NCI-H524 treated with DMSO at 0.1 percent for 48 hours (cell line): ENCODE data around the gene ENPP1.
"Not testable (repeated sequence)": the region's sequence is repeated elsewhere in the genome, so short reads cannot be mapped to it uniquely, and the experiment has no call there.

Experiments used
- DNase-seq: peaks from one replicate; lab custom pipeline; 2025; lab: John Stamatoyannopoulos, UW

Gene ENPP1

GRCh38 chr6:131831392-131831791, 23.6 kb downstream of the ENPP1 start:
- DNase-seq: peak; percentile 33

- no peak for DNase-seq
Observed at GRCh38 chr6:131831886-131832285, 24.1 kb downstream of the ENPP1 start.

DNA sequence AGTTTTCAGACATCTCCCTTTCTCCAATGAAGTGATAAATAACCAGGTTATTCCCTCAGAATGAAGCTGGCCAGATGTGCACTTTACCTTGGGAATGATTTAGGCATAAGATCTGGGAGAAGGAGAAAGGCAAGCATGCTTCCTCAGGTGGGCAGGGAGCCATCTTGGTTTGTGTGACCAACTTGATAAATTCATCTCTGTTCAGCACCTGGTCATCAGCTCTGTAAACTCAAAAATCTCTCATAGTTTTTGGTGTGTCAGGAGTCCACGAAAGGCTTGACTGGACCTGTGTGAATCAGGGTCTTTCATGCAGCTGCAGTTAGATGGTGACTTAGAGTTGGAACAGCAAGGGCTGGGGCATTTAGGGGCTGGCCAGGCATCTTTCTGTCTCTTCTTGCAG, 24.5 kb downstream of the ENPP1 start:
- no peak for DNase-seq

GRCh38 chr6:131838051-131838450, 30.2 kb downstream of the ENPP1 start:
- no peak for DNase-seq

GRCh38 chr6:131839388-131839787, 31.6 kb downstream of the ENPP1 start:
- DNase-seq: no peak

DNA sequence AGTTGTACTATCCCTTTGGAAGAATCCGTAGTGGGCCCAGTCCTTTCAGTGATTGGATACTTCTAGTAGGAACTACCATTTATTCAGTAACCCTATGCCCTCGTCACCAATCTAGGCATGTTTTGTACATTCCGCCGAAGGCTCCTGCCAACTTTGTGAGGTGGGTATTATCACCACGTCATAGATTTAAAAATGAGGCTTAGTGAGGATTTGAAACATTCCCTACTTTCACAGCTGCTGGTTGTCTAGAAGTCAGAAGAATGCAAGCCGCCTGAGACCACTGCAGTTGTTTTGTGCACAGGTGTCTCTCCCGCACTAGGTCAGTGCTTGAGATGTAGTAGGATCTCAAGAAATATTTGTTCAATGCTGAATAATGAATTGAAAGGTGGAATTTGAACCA, 32.6 kb downstream of the ENPP1 start:
- no peak for DNase-seq

- no peak for DNase-seq
Observed at GRCh38 chr6:131840936-131841583, 33.2 kb downstream of the ENPP1 start.

- DNase-seq: no peak
Observed at GRCh38 chr6:131843768-131844167, 35.9 kb downstream of the ENPP1 start.

DNA sequence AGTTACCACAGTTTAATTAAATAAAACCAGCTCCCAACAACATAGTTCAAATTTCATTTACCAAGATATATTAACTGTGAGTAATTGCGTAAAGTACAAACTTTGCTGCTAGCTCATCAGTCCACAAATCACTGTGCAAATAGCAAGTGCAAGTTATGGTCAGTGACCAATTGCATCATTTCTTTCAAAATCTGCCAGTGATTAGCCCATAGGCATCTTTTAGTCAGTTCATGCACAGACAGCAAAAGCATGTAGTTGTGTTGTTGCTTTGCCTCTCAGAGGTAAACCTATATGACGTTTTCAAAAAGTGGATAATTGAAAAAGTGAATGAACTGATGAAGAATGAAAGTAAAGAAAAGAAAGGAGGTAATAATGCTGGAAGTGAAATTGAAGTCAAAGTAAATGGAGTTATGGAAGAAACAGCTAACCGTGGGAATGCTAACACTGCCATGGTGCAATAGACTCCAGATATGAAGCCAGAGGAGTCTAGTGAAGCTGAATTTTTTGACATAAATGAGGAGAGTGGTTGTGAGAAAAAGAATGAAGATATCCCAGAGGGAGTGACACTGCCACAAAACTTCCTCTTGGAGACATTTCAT, 36.5 kb downstream of the ENPP1 start:
- no peak for DNase-seq

DNA sequence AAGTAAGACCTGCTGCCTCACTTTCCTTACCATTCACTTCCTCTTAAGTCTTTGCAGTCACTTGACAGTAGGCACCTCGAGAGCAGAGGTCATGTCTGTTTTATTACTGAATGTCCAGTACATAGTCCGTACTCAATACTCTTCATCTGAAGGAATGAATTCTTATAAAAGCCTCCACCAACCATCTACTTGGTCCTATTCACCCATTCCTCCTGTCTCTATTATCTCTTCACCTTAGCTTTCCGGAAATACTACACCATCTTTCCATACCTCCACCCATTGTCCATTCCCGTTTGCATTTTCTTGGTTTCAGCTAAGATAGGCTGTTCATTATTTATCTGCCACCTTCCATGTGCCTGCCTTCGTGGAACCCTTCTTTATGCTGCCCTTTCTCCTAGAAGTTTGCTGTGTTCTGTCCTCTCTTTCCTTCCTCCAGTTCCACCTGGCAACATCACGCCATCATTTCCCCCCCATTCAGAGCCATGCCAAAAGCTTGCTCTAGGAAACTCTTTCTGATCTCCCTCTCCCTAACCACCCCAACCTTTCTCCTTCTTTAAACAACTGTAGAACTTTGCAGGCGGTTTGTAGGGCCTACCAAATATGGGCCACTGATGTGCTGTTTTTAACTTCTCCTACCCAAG, 38.3 kb downstream of the ENPP1 start:
- no peak for DNase-seq

GRCh38 chr6:131846905-131847304, 39.1 kb downstream of the ENPP1 start:
- DNase-seq: no peak

DNA sequence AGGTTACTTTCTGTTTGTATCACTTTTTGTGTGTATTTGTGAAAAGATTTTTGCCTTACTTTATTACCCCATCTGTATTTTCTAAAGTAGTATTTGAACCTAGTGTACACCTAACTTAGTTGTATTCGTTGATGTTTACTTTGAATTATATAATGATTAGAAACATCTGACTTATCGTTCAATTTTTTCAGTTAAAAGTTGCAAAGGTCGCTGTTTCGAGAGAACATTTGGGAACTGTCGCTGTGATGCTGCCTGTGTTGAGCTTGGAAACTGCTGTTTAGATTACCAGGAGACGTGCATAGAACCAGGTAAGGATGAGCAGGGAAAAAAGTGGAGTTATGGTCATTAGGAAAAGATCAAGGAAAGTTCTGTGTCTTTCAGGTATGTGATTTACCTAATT, 42.0 kb downstream of the ENPP1 start:
- no peak for DNase-seq

- no peak for DNase-seq
Observed at GRCh38 chr6:131851049-131851769, 43.4 kb downstream of the ENPP1 start.

- no peak for DNase-seq
Observed at GRCh38 chr6:131852200-131852599, 44.4 kb downstream of the ENPP1 start.

DNA sequence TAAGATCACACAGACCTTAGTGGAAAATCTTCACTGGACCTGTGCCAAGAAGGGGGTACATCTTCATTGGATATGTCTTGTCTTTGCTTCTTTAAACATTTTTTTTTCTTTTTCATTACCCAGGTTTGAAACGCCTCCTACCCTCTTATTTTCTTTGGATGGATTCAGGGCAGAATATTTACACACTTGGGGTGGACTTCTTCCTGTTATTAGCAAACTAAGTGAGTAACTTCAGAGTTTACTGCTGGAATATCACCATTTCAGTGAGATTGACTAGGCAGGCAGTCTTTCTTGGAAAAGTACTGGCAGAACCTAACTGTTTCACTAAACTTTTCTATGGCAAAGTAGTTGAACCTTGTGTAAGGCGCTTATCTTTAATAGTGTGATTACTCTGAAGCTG, 47.0 kb downstream of the ENPP1 start:
- DNase-seq: no peak

DNA sequence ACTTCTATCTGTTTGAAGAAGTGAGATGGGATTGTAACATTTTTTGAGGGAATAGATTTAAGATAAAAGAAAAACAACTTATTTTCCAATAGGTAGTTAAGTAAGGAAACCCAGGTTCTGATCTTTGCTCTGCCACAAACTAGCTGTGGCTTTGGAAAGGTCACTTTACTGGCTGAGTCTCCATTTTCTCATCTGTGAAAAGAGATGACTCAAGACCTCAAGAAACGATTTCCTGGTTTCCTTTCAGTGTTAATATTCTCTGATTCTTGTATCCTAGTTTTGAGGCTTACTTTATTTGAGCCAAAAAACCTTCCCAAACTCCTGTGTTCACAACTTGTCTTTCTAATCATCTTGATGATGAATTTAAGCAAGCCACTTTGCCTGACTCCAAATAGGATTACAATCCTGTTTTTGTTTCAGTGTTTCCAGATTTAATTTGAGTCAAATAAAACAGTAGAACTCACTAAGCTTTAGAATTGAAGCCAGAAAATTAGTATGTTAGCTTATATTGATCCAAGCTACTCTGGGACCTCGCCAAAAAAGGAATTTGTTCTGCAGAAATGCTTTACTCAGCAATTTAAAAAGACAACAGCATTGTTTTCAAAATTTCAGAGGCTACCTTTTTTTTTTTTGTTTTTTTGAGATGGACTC, 51.1 kb downstream of the ENPP1 start:
- no peak for DNase-seq

DNA sequence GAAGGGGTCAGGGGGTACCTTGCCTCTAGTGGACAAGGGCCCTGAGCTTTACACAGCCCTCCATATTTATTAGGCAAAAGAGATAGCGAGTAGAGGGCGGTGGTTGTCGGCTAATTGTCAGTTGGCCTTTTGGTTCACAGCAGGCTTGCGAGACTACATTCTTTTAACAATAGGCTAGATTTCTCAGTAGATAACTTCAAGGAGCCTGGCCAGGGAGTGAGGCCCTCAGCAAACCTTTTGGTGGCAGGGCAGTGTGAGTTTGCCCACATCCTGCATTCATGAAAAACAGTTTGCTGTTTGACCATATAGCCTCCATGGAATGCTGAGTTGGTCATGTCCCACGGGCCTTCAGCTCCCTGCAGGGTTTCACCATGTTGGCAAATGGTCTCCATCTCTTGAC, 51.8 kb downstream of the ENPP1 start:
- DNase-seq: not testable (repeated sequence)

- no peak for DNase-seq
Observed at GRCh38 chr6:131861381-131861780, 53.6 kb downstream of the ENPP1 start.

- no peak for DNase-seq
Observed at GRCh38 chr6:131862476-131862875, 54.7 kb downstream of the ENPP1 start.

GRCh38 chr6:131867744-131868143, 59.9 kb downstream of the ENPP1 start:
- DNase-seq: no peak

DNA sequence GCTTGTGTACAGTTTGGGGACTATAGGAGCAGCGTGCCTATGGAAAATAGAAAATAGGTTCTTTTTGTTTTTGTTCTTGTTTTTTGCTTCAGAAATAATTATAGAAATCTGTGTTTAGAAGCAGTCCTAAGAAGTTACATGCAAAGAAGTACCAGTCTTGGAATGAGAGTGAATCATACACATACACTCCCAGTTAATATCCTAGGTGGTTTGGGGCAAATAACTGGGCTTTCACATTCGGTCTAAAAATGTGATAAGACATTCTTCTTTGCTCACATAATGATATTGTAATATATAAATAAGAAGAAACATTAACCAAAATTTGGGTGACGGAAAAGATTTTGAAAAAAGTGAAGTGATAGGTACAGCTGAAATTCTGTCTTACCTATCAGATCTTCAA, 61.0 kb downstream of the ENPP1 start:
- no peak for DNase-seq

GRCh38 chr6:131875647-131876046, 67.8 kb downstream of the ENPP1 start:
- DNase-seq: no peak
